Thymus (tissue), 11 donors: ENCODE measurements around the gene PIN1. TPM values are rescaled to one million over a fixed set of nuclear protein-coding genes. Genes with fewer than 3 reads are reported as not detected.
A peak's percentile ranks its signal among the peaks of the same experiment; 100 is the strongest.
"Not testable (repeated sequence)": the region's sequence is repeated elsewhere in the genome, so short reads cannot be mapped to it uniquely, and the experiment has no call there.

ENCODE experiments used
- DNase-seq, 9 donors: peaks; one replicate each; pipeline ENCODE4 v3.0.0-alpha.2; 2013; ENCODE audit warnings: low spot score in 9 of 9, low read depth in 6 of 9, missing footprints in 1 of 9
- H3K27ac ChIP-seq, 2 donors: one replicate each; pipeline ENCODE4 v1.5.1; 2013; ENCODE audit warnings: control low read depth in 1 of 2, low read depth in 1 of 2, low read length in 1 of 2, mild to moderate bottlenecking in 1 of 2, moderate library complexity in 1 of 2
- H3K27me3 ChIP-seq, 2 donors: one replicate each; pipeline ENCODE4 v1.5.1; 2013; ENCODE audit warnings: low read length in 1 of 2; ENCODE audit not compliant: control insufficient read depth in 2 of 2, insufficient read depth in 1 of 2
- H3K36me3 ChIP-seq, 2 donors: one replicate each; pipeline ENCODE4 v1.5.1; 2013; ENCODE audit warnings: low read length in 1 of 2, mild to moderate bottlenecking in 1 of 2, moderate library complexity in 1 of 2; ENCODE audit not compliant: control insufficient read depth in 2 of 2, insufficient read depth in 2 of 2
- H3K4me1 ChIP-seq, 2 donors: one replicate each; pipeline ENCODE4 v1.5.1; 2013; ENCODE audit warnings: low read length in 2 of 2; ENCODE audit not compliant: control insufficient read depth in 2 of 2, insufficient read depth in 2 of 2
- H3K4me3 ChIP-seq, 2 donors: one replicate each; pipeline ENCODE4 v1.5.1; 2013; ENCODE audit warnings: low read length in 2 of 2, control low read depth in 1 of 2, mild to moderate bottlenecking in 1 of 2
- H3K9me3 ChIP-seq, 2 donors: one replicate each; pipeline ENCODE4 v1.5.1; 2013; ENCODE audit warnings: low read length in 1 of 2, mild to moderate bottlenecking in 1 of 2; ENCODE audit not compliant: control insufficient read depth in 2 of 2, insufficient read depth in 1 of 2
- WGBS: extraction: QIAGEN DNeasy Blood & Tissue Kit; methylation state at CpG from one replicate; pipeline ENCODE4 v1.1.7; 2013; 5-methylcytosine and 5-hydroxymethylcytosine counted together
- polyA plus RNA-seq: library from polyadenylated mRNA; stranded (reverse); fragments of 200-250 nt; gene quantifications from one replicate; pipeline ENCODE4 v1.2.3, GENCODE V29; 2013
- total RNA-seq: library from RNA; stranded (reverse); fragments of 120-200 nt; gene quantifications from one replicate; pipeline ENCODE4 v1.2.4, GENCODE V29; 2013
- donor health status: healthy.

PIN1 gene
- total and polyA plus RNA-seq, 2 donors = 87.5 to 118 TPM

- WGBS = 98% methylated on average over 6 of the region's 6 CpGs
- Histone ChIP-seq H3K4me1 (peaks cover 9 to 45% of the 10 kb centered on the region in 2 donors), H3K9me3 (peaks cover 0 to 17% of the 10 kb centered on the region in 2 donors), H3K27ac (peak overlapping the region in 1 of 2 donors; percentile 88)
- H3K36me3 ChIP-seq, H3K27me3 ChIP-seq, DNase-seq, H3K4me3 ChIP-seq: not testable (repeated sequence)
These were observed 44.1 kb upstream of the PIN1 start for GRCh38 chr19:9791073-9791367.

- WGBS = 2% methylated on average over 50 of the region's 50 CpGs
- H3K9me3 ChIP-seq = peaks cover 0 to 17% of the 10 kb centered on the region in 2 donors
- peak overlapping the region; percentile 62 to 74 for H3K4me3 ChIP-seq
- peaks cover 6 to 44% of the 10 kb centered on the region in 2 donors for H3K4me1 ChIP-seq
- H3K27ac ChIP-seq = peak overlapping the region; percentile 99
- peak in 8 of 9 donors; percentile 85 to 97 (median 94) for DNase-seq
- no peaks in the 10 kb centered on the region for H3K27me3 ChIP-seq
- no peaks in the 10 kb centered on the region for H3K36me3 ChIP-seq
These were observed 43.4 kb upstream of the PIN1 start for GRCh38 chr19:9791552-9792205.

- 3% methylated on average over 70 of the region's 70 CpGs for WGBS
- peaks cover 0 to 17% of the 10 kb centered on the region in 2 donors for H3K9me3 ChIP-seq
- peak; percentile 83 to 97 (median 94) for DNase-seq
- peak overlapping the region; percentile 99 for H3K27ac ChIP-seq
- H3K4me1 ChIP-seq = peaks cover 6 to 45% of the 10 kb centered on the region in 2 donors
- H3K36me3 ChIP-seq = no peaks in the 10 kb centered on the region
- H3K27me3 ChIP-seq = no peaks in the 10 kb centered on the region
- peak overlapping the region; percentile 62 to 74 for H3K4me3 ChIP-seq
These were observed 42.7 kb upstream of the PIN1 start for GRCh38 chr19:9792206-9793070.

- H3K36me3 ChIP-seq = no peaks in the 10 kb centered on the region
- no peaks in the 10 kb centered on the region for H3K27me3 ChIP-seq
- DNase-seq = peak in 2 of 9 donors; percentile 44 to 57
- H3K9me3 ChIP-seq = peaks cover 0 to 17% of the 10 kb centered on the region in 2 donors
- peak overlapping the region; percentile 99 for H3K27ac ChIP-seq
- H3K4me3 ChIP-seq = peak overlapping the region; percentile 62 to 74
- peaks cover 6 to 44% of the 10 kb centered on the region in 2 donors for H3K4me1 ChIP-seq
- WGBS = 18% methylated on average over 36 of the region's 36 CpGs
These were observed 42.0 kb upstream of the PIN1 start for GRCh38 chr19:9793071-9793591.

GRCh38 chr19:9796113-9796773, 38.9 kb upstream of the PIN1 start:
- peak; percentile 73 to 97 (median 92) for DNase-seq
- WGBS = 63% methylated on average over 6 of the region's 6 CpGs
- H3K27ac ChIP-seq = peak overlapping the region in 1 of 2 donors; percentile 94
- H3K4me1 ChIP-seq = peaks cover 0 to 33% of the 10 kb centered on the region in 2 donors
- no peaks in the 10 kb centered on the region for H3K27me3 ChIP-seq
- H3K9me3 ChIP-seq = peaks cover 0 to 17% of the 10 kb centered on the region in 2 donors
- no peaks in the 10 kb centered on the region for H3K36me3 ChIP-seq
- no peak overlapping the region for H3K4me3 ChIP-seq

- Histone ChIP-seq H3K27me3 (no peaks in the 10 kb centered on the region), H3K27ac (no peak overlapping the region), H3K9me3 (peaks cover 0 to 16% of the 10 kb centered on the region in 2 donors), H3K4me1 (peaks cover 0 to 28% of the 10 kb centered on the region in 2 donors), H3K36me3 (peaks cover 5 to 7% of the 10 kb centered on the region in 2 donors), H3K4me3 (no peak overlapping the region)
- no peak for DNase-seq
- 96% methylated on average over 5 of the region's 5 CpGs for WGBS
These were observed 37.2 kb upstream of the PIN1 start for GRCh38 chr19:9797871-9798270.

- peaks cover 16% of the 10 kb centered on the region in 2 donors for H3K36me3 ChIP-seq
- H3K4me1 ChIP-seq = peaks cover 0 to 18% of the 10 kb centered on the region in 2 donors
- H3K27me3 ChIP-seq = no peaks in the 10 kb centered on the region
- peak overlapping the region in 1 of 2 donors; percentile 30 for H3K27ac ChIP-seq
- no peak overlapping the region for H3K4me3 ChIP-seq
- peaks cover 0 to 3% of the 10 kb centered on the region in 2 donors for H3K9me3 ChIP-seq
- no peak for DNase-seq
These were observed 36.0 kb upstream of the PIN1 start for GRCh38 chr19:9799162-9799561.

- Histone ChIP-seq H3K27me3 (no peaks in the 10 kb centered on the region), H3K4me1 (peaks cover 4 to 24% of the 10 kb centered on the region in 2 donors), H3K9me3 (no peaks in the 10 kb centered on the region), H3K36me3 (peaks cover 20 to 36% of the 10 kb centered on the region in 2 donors), H3K27ac (no peak overlapping the region), H3K4me3 (no peak overlapping the region)
- WGBS = 98% methylated on average over 10 of the region's 10 CpGs
- DNase-seq = no peak
These were observed 33.1 kb upstream of the PIN1 start for GRCh38 chr19:9801976-9802375.
